OCI-LY3 (cell line): Measurements from ENCODE around the gene WDR27.

Experiments used
- H2AFZ ChIP-seq: fragments of 200-600, 300-600 bp; shearing (Covaris generic); 2 replicates; pipeline ENCODE4 v1.6.0; 2014; ENCODE audit warnings: antibody characterized with exemption, low read depth, low read length
- H3K27ac ChIP-seq: fragments of 200-600, 300-600 bp; sonication (generic); 2 replicates; pipeline ENCODE4 v1.5.1; 2014; ENCODE audit warnings: mild to moderate bottlenecking, low read length, moderate library complexity, mixed read lengths
- H3K27me3 ChIP-seq: fragments of 200-600, 300-600 bp; sonication (generic); 2 replicates; pipeline ENCODE4 v1.6.1; 2014; ENCODE audit warnings: low read depth, low read length, mixed read lengths
- H3K36me3 ChIP-seq: fragments of 200-600, 300-600 bp; sonication (generic); replicated peaks from 2 replicates; pipeline ENCODE3; 2014; ENCODE audit warnings: low read depth, low read length, mixed read lengths
- H3K4me1 ChIP-seq: fragments of 300-600, 200-600 bp; sonication (generic); 2 replicates; pipeline ENCODE4 v1.6.1; 2014; ENCODE audit warnings: low read length, mixed read lengths
- H3K4me2 ChIP-seq: fragments of 200-600, 300-600 bp; sonication (generic); 2 replicates; pipeline ENCODE4 v1.6.1; 2014; ENCODE audit warnings: low read length, mixed read lengths
- H3K4me3 ChIP-seq: fragments of 300-600, 200-600 bp; sonication (generic); 2 replicates; pipeline ENCODE4 v1.5.1; 2014; ENCODE audit warnings: antibody characterized with exemption, mild to moderate bottlenecking, low read length, moderate library complexity
- H3K79me2 ChIP-seq: fragments of 300-600, 200-600 bp; shearing (Covaris generic); 2 replicates; pipeline ENCODE4 v1.6.1; 2014; ENCODE audit warnings: mild to moderate bottlenecking, low read length, mixed read lengths
- H3K9ac ChIP-seq: fragments of 300-600, 200-600 bp; shearing (Covaris generic); 2 replicates; pipeline ENCODE4 v1.6.0; 2014; ENCODE audit warnings: mild to moderate bottlenecking, low read length, moderate library complexity
- H3K9me3 ChIP-seq: fragments of 200-600, 300-600 bp; shearing (Covaris generic); 2 replicates; pipeline ENCODE4 v1.6.1; 2014; ENCODE audit warnings: low read length, mixed read lengths; ENCODE audit not compliant: insufficient read depth
- H4K20me1 ChIP-seq: fragments of 200-600, 300-600 bp; sonication (generic); 2 replicates; pipeline ENCODE4 v1.6.1; 2016; ENCODE audit warnings: low read length, mixed read lengths; ENCODE audit not compliant: insufficient read depth
- EZH2phosphoT487 ChIP-seq: fragments of 200-600 bp; shearing (Covaris generic); IDR thresholded peaks from 2 replicates; pipeline ENCODE4 v1.6.1; 2018; ENCODE audit warnings: antibody characterized with exemption, mixed run types, low read depth
- TF ChIP-seq, protein P1 (sequence below): fragments of 200-600, 300-600 bp; sonication (generic); IDR thresholded peaks from 2 replicates; pipeline ENCODE4 v1.5.1; 2014; ENCODE audit warnings: antibody characterized with exemption, low read length, low read depth

The WDR27 gene

DNA sequence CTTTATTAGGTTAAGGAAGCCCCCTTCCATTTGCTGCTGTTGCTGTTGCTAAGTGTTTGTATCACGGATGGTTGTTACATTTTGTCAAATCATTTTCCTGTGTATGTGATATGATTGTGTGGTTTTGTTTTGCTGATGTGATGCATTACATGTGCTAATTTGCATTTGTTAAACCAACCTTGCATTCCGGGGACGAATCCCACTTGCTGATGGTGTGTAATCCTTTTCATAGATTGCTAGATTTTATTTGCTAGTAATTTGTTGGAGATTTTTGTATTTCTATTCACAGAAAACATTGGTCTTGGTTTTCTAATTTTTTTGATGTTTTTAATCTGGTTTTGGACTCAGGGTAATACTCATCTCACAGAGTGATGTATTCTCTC lies 167.8 kb downstream of the WDR27 start:
- no peak for TF ChIP-seq EZH2phosphoT487
- Histone ChIP-seq H3K79me2 (no peaks in the 10 kb centered on the region), H3K9ac (no peak overlapping the region), H3K27ac (no peak overlapping the region), H3K9me3 (no peaks in the 10 kb centered on the region), H2AFZ (no peak overlapping the region), H3K27me3 (no peaks in the 10 kb centered on the region), H3K4me1 (no peaks in the 10 kb centered on the region), H3K36me3 (no peaks in the 10 kb centered on the region), H4K20me1 (no peaks in the 10 kb centered on the region), H3K4me2 (no peak overlapping the region), H3K4me3 (no peak overlapping the region)

DNA sequence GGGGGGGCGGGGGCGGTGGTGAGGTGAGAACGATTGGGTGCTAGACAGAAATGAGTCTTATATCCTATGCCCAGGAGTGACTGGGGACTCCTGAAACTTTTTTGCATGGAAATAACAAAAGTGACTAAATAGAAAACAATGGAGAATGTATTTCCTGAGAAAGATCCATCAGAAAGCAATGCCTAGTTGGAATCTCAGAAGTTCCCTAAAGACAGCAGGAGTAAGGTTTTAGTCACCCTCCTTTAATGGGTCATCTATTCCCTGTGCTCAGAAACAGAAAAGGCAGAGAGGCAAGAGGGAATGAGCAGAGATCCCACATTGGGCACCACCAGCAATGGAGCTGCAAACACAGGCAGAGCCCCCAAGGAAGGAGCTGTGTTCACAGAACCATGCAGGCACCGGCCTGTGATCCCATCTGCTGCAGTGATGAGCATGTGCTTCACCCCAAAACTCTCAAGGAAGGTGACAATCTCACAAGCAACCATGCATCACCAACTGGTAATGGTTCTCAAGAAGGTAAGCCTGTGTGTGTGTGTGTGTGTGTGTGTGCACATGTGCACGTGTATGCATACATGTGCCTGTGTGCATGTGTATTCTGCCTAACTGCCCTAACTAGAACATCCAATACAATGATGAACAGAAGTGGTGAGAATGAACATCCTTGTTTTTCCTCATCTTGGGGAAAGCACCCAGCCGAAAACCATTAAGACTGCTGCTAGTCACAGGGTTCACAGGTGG lies 168.4 kb downstream of the WDR27 start:
- H3K4me2 ChIP-seq = no peak overlapping the region
- TF ChIP-seq, protein P1, sequence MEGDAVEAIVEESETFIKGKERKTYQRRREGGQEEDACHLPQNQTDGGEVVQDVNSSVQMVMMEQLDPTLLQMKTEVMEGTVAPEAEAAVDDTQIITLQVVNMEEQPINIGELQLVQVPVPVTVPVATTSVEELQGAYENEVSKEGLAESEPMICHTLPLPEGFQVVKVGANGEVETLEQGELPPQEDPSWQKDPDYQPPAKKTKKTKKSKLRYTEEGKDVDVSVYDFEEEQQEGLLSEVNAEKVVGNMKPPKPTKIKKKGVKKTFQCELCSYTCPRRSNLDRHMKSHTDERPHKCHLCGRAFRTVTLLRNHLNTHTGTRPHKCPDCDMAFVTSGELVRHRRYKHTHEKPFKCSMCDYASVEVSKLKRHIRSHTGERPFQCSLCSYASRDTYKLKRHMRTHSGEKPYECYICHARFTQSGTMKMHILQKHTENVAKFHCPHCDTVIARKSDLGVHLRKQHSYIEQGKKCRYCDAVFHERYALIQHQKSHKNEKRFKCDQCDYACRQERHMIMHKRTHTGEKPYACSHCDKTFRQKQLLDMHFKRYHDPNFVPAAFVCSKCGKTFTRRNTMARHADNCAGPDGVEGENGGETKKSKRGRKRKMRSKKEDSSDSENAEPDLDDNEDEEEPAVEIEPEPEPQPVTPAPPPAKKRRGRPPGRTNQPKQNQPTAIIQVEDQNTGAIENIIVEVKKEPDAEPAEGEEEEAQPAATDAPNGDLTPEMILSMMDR = no peak
- TF ChIP-seq EZH2phosphoT487 = no peak
- H3K9ac ChIP-seq = no peak overlapping the region

GRCh38 chr6:169530752-169531123 lies 171.1 kb downstream of the WDR27 start:
- Histone ChIP-seq H2AFZ (no peak overlapping the region), H4K20me1 (no peaks in the 10 kb centered on the region), H3K79me2 (no peaks in the 10 kb centered on the region), H3K27me3 (no peaks in the 10 kb centered on the region), H3K4me1 (no peaks in the 10 kb centered on the region), H3K4me2 (no peak overlapping the region), H3K9me3 (no peaks in the 10 kb centered on the region), H3K36me3 (no peaks in the 10 kb centered on the region), H3K4me3 (no peak overlapping the region), H3K27ac (no peak overlapping the region), H3K9ac (no peak overlapping the region)
- TF ChIP-seq EZH2phosphoT487 = no peak
- TF ChIP-seq, protein P1 = no peak

More for the DNA sequence above, 168.4 kb downstream of the WDR27 start:
- no peak overlapping the region for H3K27ac ChIP-seq
- no peaks in the 10 kb centered on the region for H3K4me1 ChIP-seq
- no peaks in the 10 kb centered on the region for H3K79me2 ChIP-seq
- no peaks in the 10 kb centered on the region for H3K36me3 ChIP-seq
- no peak overlapping the region for H2AFZ ChIP-seq
- no peaks in the 10 kb centered on the region for H4K20me1 ChIP-seq
- no peak overlapping the region for H3K4me3 ChIP-seq
- no peaks in the 10 kb centered on the region for H3K9me3 ChIP-seq
- H3K27me3 ChIP-seq = no peaks in the 10 kb centered on the region

GRCh38 chr6:169529931-169530751 lies 171.7 kb downstream of the WDR27 start:
- Histone ChIP-seq H3K4me3 (no peak overlapping the region), H3K4me2 (no peak overlapping the region), H3K79me2 (no peaks in the 10 kb centered on the region), H3K27me3 (no peaks in the 10 kb centered on the region), H3K9me3 (no peaks in the 10 kb centered on the region), H2AFZ (no peak overlapping the region), H3K4me1 (no peaks in the 10 kb centered on the region), H3K36me3 (no peaks in the 10 kb centered on the region), H4K20me1 (no peaks in the 10 kb centered on the region), H3K9ac (no peak overlapping the region), H3K27ac (no peak overlapping the region)
- TF ChIP-seq EZH2phosphoT487 = no peak
- TF ChIP-seq, protein P1 = no peak
